HUES6 (cell line): ENCODE results near the gene TRIP13.
"Not testable (repeated sequence)": the region's sequence is repeated elsewhere in the genome, so short reads cannot be mapped to it uniquely, and the experiment has no call there.

Source experiments
- H3K27ac ChIP-seq: 2 replicates; pipeline ENCODE4 v1.7.0; 2013; ENCODE audit warnings: low read depth, mild to moderate bottlenecking, low read length, inconsistent platforms
- H3K27me3 ChIP-seq: 2 replicates; pipeline ENCODE4 v1.6.1; 2013; ENCODE audit warnings: low read length; ENCODE audit not compliant: control insufficient read depth, insufficient read depth
- H3K36me3 ChIP-seq: 2 replicates; pipeline ENCODE4 v1.6.1; 2013; ENCODE audit warnings: low read length; ENCODE audit not compliant: control insufficient read depth, insufficient read depth
- H3K4me1 ChIP-seq: 2 replicates; pipeline ENCODE4 v1.6.1; 2013; ENCODE audit warnings: low read length; ENCODE audit not compliant: control insufficient read depth, insufficient read depth
- H3K4me3 ChIP-seq: 2 replicates; pipeline ENCODE4 v1.5.1; 2013; ENCODE audit warnings: low read depth, low read length
- H3K9ac ChIP-seq: one replicate; pipeline ENCODE4 v1.6.1; 2013; ENCODE audit warnings: mild to moderate bottlenecking, low read length
- H3K9me3 ChIP-seq: 2 replicates; pipeline ENCODE4 v1.6.1; 2013; ENCODE audit warnings: low read depth, low read length; ENCODE audit not compliant: control insufficient read depth, insufficient read depth

The TRIP13 gene

DNA sequence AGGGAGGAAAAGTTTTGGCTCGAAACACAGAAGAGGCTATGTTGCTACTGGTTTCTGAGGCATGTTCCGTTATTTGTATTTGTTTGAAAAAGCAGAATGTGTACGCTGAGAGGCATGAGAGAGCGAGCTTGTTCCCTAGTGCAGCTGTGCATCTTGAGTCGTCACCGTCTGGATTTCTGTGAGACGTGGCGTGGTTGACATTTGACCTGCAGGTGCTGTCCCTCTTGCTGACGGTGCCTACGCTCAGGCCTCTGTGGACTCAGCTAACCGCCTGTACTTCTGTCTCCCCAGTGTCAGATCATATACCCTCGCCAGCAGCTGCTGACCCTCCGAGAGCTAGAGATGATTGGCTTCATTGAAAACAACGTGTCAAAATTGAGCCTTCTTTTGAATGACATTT is 21.5 kb downstream of the TRIP13 start:
- Histone ChIP-seq H3K9me3 (no peaks in the 10 kb centered on the region), H3K4me3 (no peak overlapping the region), H3K4me1 (peaks cover 3% of the 10 kb centered on the region; the same call in 1 of the 2 replicates), H3K27me3 (no peaks in the 10 kb centered on the region), H3K9ac (no peak overlapping the region), H3K27ac (no peak overlapping the region), H3K36me3 (peaks cover 94% of the 10 kb centered on the region)

DNA sequence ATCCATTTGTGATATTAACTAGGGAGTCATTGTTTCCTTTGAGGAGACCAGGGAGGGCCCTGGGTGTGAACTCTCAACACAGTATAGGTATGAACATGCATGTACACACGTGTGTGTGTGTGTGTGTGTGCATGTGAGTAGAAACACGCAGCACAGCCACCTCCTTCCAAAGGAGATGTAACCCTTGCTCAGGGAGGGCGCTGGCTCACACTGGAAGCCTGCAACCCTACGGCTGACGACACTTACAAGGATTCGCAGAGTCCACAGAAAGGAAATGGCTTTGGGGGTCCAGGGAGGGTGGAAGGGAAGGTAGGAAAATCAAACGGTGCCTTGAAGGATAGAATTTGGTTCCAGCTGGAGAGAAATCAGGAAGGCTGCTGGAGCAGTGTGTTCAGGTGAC is 21.9 kb downstream of the TRIP13 start:
- no peak overlapping the region for H3K4me3 ChIP-seq
- H3K27ac ChIP-seq = no peak overlapping the region
- no peaks in the 10 kb centered on the region for H3K9me3 ChIP-seq
- peaks cover 91% of the 10 kb centered on the region for H3K36me3 ChIP-seq
- H3K4me1 ChIP-seq = peaks cover 5% of the 10 kb centered on the region; the same call in 1 of the 2 replicates
- no peak overlapping the region for H3K9ac ChIP-seq
- no peaks in the 10 kb centered on the region for H3K27me3 ChIP-seq

DNA sequence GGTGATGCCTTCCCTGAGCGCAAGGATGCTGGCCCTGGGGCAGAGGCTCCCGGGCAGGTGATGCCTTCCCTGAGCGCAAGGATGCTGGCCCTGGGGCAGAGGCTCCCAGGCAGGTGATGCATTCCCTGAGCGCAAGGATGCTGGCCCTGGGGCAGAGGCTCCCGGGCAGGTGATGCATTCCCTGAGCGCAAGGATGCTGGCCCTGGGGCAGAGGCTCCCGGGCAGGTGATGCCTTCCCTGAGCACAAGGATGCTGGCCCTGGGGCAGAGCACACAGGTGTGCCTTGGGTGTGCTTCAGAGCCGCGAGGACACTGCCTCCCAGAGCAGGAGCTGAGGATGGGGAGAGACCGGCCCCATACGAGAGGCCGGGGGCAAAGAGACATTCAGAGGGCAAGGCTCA is 22.7 kb downstream of the TRIP13 start:
- Histone ChIP-seq H3K36me3 (peaks cover 83% of the 10 kb centered on the region), H3K4me1 (peaks cover 10% of the 10 kb centered on the region; the same call in 1 of the 2 replicates)
- H3K4me3 ChIP-seq, H3K9me3 ChIP-seq, H3K27ac ChIP-seq, H3K27me3 ChIP-seq, H3K9ac ChIP-seq: not testable (repeated sequence)

DNA sequence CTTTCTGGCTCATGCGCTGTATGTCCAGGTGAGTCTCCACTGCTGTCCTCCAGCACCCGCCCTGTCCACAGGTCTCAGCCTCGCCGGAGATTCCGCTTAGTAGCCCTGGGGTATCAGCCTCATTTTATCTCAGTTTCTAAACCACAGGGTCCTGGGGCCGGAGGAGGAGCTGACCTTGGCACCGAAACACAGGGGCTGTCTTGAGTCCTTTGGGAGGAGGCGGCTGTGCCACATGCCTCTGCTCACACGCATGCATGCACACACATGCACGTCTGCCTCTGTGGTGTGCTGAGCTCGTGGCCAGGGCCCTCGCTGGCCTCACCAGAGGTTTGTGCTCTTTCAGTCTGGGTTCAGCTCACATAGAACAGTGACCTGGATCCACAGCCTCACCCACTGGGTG is 23.3 kb downstream of the TRIP13 start:
- no peaks in the 10 kb centered on the region for H3K27me3 ChIP-seq
- no peak overlapping the region for H3K9ac ChIP-seq
- H3K36me3 ChIP-seq = peaks cover 77% of the 10 kb centered on the region
- H3K4me3 ChIP-seq = no peak overlapping the region
- no peak overlapping the region for H3K27ac ChIP-seq
- H3K4me1 ChIP-seq = peaks cover 10% of the 10 kb centered on the region; the same call in 1 of the 2 replicates
- no peaks in the 10 kb centered on the region for H3K9me3 ChIP-seq

DNA sequence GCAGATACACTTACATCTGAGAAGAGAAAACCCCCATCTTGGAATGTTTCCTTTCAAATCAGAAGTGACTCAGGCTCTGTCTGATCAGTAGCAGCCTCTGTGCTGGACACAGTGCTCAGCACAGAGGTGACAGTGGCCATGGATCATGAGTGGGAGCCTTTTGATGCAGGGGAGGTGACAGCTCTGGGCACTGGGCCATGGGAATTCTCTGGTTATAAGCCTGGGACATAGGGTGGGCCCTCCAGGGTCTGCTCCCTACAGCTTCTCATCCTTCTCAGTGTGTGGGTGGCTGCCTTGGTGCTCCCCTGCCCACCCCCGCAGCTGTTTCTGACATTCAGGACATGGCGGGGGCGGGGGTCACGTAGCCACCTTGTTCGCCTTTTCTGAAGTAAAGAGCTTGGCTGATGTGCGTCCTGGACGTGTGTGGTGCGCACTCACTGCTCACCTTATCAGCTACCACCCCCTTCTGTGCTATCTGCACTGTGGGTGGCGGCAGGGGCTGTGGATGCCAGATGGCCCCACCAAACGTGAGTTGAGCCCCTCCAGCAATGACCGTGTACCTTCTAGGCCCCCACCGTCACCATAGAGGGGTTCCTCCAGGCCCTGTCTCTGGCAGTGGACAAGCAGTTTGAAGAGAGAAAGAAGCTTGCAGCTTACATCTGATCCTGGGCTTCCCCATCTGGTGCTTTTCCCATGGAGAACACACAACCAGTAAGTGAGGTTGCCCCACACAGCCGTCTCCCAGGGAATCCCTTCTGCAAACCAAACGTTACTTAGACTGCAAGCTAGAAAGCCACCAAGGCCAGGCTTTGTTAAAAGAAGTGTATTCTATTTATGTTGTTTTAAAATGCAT is 24.0 kb downstream of the TRIP13 start:
- Histone ChIP-seq H3K36me3 (peaks cover 73% of the 10 kb centered on the region), H3K9ac (no peak overlapping the region), H3K27ac (no peak overlapping the region), H3K4me3 (no peak overlapping the region), H3K4me1 (peaks cover 10% of the 10 kb centered on the region; the same call in 1 of the 2 replicates), H3K27me3 (no peaks in the 10 kb centered on the region), H3K9me3 (no peaks in the 10 kb centered on the region)

DNA sequence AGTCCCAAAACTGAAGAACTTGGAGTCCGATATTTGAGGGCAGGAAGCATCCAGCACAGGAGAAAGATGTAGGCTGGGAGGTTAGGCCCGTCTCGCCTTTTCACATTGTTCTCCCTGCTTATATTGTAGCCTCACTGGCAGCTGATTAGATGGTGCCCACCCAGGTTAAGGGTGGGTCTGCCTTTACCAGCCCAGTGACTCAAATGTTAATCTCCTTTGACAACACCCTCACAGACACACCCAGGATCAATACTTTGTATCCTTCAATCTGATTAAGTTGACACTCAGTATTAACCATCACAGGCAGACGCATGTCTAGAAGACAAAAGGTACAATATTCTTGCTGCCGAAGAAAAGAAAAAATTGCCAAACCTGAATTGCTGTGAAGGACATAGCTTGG is 26.0 kb downstream of the TRIP13 start:
- H3K9ac ChIP-seq, H3K4me3 ChIP-seq, H3K27me3 ChIP-seq, H3K9me3 ChIP-seq, H3K27ac ChIP-seq: not testable (repeated sequence)
- peaks cover 52% of the 10 kb centered on the region for H3K36me3 ChIP-seq
- H3K4me1 ChIP-seq = peaks cover 10% of the 10 kb centered on the region; the same call in 1 of the 2 replicates

DNA sequence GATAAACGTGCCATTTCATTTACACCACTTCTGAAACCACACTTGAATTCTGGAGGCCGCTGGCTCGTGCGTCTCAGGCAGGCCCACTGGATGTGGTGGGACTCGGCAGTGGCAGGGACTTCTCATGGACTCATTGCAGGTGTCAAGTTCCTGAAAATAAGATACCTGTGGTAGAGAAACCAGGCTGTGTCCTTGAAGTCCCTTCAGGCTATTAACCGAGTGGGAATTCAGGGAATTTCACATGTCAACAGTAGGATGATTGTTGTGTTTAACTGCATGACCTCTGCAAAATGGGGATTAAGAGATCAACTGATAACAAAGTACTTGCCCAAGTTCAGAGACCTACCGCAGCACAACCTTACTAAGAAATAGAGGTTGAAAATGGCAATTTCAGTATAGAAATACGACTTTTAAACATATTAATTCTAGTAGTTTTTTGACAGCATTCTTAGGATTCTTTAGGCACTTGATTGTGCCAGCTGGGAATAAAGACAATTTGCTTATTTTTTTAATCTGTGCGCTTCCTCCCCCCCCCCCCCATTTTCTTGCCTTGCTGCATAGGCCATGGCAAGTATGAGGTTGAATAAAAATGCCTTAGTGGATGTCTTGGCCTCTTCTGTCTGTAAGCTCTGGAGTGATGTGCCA is 26.8 kb downstream of the TRIP13 start:
- Histone ChIP-seq H3K4me1 (peaks cover 10% of the 10 kb centered on the region; the same call in 1 of the 2 replicates), H3K36me3 (peaks cover 45% of the 10 kb centered on the region), H3K9ac (no peak overlapping the region), H3K27ac (no peak overlapping the region), H3K4me3 (no peak overlapping the region), H3K9me3 (no peaks in the 10 kb centered on the region), H3K27me3 (no peaks in the 10 kb centered on the region)

DNA sequence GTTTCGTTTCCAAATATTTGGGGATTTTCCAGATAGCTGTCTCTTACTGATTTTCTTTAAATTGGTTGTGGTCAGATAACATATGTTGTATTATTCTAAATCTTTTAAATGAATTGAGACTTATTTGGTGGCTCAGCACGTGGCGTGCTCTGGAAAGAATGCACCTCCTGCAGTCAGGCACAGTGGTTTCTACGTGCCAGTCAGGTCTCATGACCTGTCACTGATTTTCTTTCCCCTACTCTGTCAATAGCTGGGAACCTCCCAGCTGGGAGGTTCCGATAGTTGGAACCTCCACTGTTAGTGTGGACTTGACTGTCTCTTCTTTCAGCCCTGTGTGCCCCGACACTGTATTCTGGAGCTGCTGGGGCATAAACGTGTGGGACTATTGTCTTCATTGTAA is 27.6 kb downstream of the TRIP13 start:
- no peak overlapping the region for H3K9ac ChIP-seq
- H3K9me3 ChIP-seq = no peaks in the 10 kb centered on the region
- peaks cover 10% of the 10 kb centered on the region; the same call in 1 of the 2 replicates for H3K4me1 ChIP-seq
- H3K27ac ChIP-seq = no peak overlapping the region
- no peak overlapping the region for H3K4me3 ChIP-seq
- peaks cover 7% of the 10 kb centered on the region for H3K27me3 ChIP-seq
- H3K36me3 ChIP-seq = peaks cover 36% of the 10 kb centered on the region

DNA sequence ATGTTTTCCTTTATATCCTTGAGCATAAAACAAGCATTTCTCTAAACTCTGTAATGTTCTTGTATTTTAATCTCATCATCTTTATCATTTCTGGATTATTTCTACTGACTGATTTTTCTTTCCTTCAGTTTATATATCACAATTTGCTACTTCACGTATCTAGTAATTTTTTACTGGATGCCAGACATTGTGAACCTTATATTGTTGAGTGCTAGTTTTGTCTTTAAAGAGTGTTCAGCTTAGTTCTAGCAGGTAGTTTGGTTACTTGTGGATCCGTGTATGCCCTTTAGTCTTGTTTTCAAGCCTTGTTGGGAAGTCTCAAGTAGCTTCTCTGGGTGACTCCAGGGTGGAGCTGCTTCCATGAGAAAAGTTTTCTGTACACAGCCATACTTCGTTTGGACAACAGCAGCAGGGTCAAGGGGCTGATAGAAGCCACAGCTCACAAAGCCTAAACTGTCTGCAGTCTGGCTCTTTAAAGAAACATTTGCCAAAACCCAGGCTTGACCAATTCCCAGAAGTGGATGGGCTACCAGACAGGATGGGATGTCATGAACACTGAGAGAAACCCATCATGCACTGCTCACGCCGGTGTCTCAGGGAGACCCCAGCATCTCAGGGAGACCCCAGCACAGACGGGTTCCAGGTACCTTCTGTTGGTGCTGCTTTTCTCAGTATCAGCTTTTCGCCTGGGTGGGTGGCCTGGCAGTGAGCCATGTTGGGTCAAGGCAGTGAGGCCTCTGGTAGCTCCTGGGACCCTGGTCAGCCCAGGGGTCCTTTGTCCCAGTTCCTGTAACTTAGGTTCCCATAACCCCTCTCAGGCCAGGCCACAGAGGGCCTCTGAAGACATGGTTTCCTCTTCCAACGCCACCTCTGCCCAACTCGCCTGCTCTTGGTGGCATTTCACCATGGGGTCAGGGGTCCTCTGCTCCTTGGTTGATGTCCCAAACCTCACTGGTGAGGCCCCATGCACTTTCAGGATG is 29.1 kb downstream of the TRIP13 start:
- peaks cover 10% of the 10 kb centered on the region; the same call in 1 of the 2 replicates for H3K4me1 ChIP-seq
- H3K4me3 ChIP-seq = no peak overlapping the region
- H3K9ac ChIP-seq = no peak overlapping the region
- H3K27ac ChIP-seq = no peak overlapping the region
- peaks cover 22% of the 10 kb centered on the region for H3K36me3 ChIP-seq
- H3K9me3 ChIP-seq = no peaks in the 10 kb centered on the region
- H3K27me3 ChIP-seq = peaks cover 22% of the 10 kb centered on the region

DNA sequence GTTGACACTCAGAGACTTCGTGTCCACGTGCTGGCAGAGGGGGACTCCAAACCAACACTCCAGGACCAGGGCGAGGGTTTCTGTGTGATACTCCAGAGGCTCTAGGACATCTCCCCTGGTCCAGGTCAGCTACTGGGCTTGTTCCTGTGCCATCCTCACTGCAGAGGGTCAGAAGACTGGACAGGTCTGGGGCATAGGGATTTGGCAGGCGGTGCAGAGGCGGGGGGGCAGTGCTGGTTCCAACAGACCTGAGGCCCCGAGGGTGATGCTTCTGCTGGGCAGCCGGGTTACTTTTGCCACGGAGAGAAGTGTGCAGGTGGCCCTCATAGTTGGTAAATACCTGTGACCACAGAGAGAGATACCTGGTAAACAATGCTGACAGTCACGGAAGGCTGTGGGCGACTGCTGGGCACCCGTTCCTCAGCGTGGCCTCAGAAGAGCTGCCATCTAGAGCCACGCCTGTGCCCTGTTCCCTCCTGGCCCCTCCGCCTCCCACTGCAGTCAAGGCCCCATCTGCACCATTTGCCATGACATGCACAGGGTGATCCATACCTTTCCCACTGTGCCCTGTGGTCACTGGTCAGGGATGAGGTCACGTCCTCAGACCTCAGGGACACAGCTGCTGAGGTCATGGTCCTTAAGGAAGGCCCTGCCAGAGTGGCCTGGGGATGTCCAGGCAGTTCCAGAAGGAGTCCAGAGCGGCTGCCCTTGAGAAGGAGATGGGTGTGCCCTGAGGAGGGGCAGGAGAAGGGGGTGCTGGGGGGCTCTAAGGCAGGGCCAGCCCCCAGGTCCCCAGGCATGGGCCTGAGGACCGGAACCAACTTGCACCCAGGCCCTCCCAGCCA is 30.0 kb downstream of the TRIP13 start:
- peaks cover 13% of the 10 kb centered on the region for H3K36me3 ChIP-seq
- H3K27me3 ChIP-seq = peaks cover 29% of the 10 kb centered on the region
- H3K9ac ChIP-seq = no peak overlapping the region
- H3K4me3 ChIP-seq = no peak overlapping the region
- H3K4me1 ChIP-seq = peaks cover 13% of the 10 kb centered on the region; the same call in 1 of the 2 replicates
- no peaks in the 10 kb centered on the region for H3K9me3 ChIP-seq
- H3K27ac ChIP-seq = no peak overlapping the region
